DMS114 treated with DMSO at 0.1 percent for 48 hours (cell line): ENCODE measurements around the gene LRMDA.

Experiments used
- DNase-seq: peaks from one replicate; lab custom pipeline; 2025; ENCODE audit not compliant: unreplicated experiment; lab: John Stamatoyannopoulos, UW

The LRMDA gene

GRCh38 chr10:75568450-75569130, 137.2 kb downstream of the LRMDA start:
- no peak for DNase-seq

GRCh38 chr10:75569506-75569905, 138.1 kb downstream of the LRMDA start:
- no peak for DNase-seq

- DNase-seq, result no peak
Measured at GRCh38 chr10:75572478-75572877, 141.1 kb downstream of the LRMDA start.

- no peak for DNase-seq
Measured at GRCh38 chr10:75575940-75576339, 144.5 kb downstream of the LRMDA start.

- DNase-seq, result no peak
Measured at GRCh38 chr10:75582102-75582501, 150.7 kb downstream of the LRMDA start.

GRCh38 chr10:75585294-75585693, 153.9 kb downstream of the LRMDA start:
- DNase-seq, result no peak

- DNase-seq, result no peak
Measured at GRCh38 chr10:75586814-75587213, 155.4 kb downstream of the LRMDA start.

- DNase-seq, result no peak
Measured at GRCh38 chr10:75588031-75588430, 156.6 kb downstream of the LRMDA start.

- no peak for DNase-seq
Measured at GRCh38 chr10:75589895-75590654, 158.7 kb downstream of the LRMDA start.

GRCh38 chr10:75592151-75592787, 160.8 kb downstream of the LRMDA start:
- DNase-seq, result no peak

- DNase-seq, result no peak
Measured at GRCh38 chr10:75592791-75593643, 161.6 kb downstream of the LRMDA start.

GRCh38 chr10:75593692-75594556, 162.5 kb downstream of the LRMDA start:
- no peak for DNase-seq

GRCh38 chr10:75596930-75597620, 165.7 kb downstream of the LRMDA start:
- DNase-seq, result no peak

- no peak for DNase-seq
Measured at GRCh38 chr10:75597773-75598440, 166.5 kb downstream of the LRMDA start.

- DNase-seq, result no peak
Measured at GRCh38 chr10:75598998-75599397, 167.6 kb downstream of the LRMDA start.

GRCh38 chr10:75599875-75600648, 168.6 kb downstream of the LRMDA start:
- DNase-seq, result no peak

GRCh38 chr10:75600833-75601232, 169.4 kb downstream of the LRMDA start:
- no peak for DNase-seq

- no peak for DNase-seq
Measured at GRCh38 chr10:75602341-75602740, 170.9 kb downstream of the LRMDA start.
